Panc1 (cell line): ENCODE results near the gene TEX264. TPM values are rescaled to one million over a fixed set of nuclear protein-coding genes. Genes with fewer than 3 reads are reported as not detected.
"Not testable (repeated sequence)": the region's sequence is repeated elsewhere in the genome, so short reads cannot be mapped to it uniquely, and the experiment has no call there.

Experiments
- ATAC-seq: fragments of 200-7000 bp; cut with Tn5 transposase; 2 replicates; pipeline ENCODE4 v1.9.1; 2020; ENCODE audit warnings: mild to moderate bottlenecking, moderate library complexity
- BruUV-seq: library from RNA; stranded (reverse); fragments of 400-500 nt; replicated peaks from 2 replicates; lab custom pipeline; 2021; lab: Mats Ljungman, UMichigan
- CTCF ChIA-PET: fragments of 300-600 bp; sonication (Branson Sonifier 250); formaldehyde crosslinking; loops from one replicate; lab custom pipeline; 2022; ENCODE audit warnings: antibody characterized with exemption; lab: Charles Lee
- POLR2A ChIA-PET: fragments of 300-600 bp; sonication (Branson Sonifier 250); formaldehyde crosslinking; loops from one replicate; lab custom pipeline; 2022; ENCODE audit warnings: antibody characterized with exemption; lab: Charles Lee
- DNase-seq: peaks from one replicate; pipeline ENCODE4 v3.0.0-alpha.2; 2010; ENCODE audit warnings: low read depth, low spot score
- H3K27ac ChIP-seq: 2 replicates; pipeline ENCODE4 v1.5.1; 2011; ENCODE audit warnings: mild to moderate bottlenecking, low read length, inconsistent platforms
- H3K27me3 ChIP-seq: fragments of 200-500 bp; sonication (Bioruptor generic); 2 replicates; pipeline ENCODE4 v1.6.0; 2014; ENCODE audit warnings: low read length, inconsistent platforms; ENCODE audit not compliant: control insufficient read depth, insufficient read depth
- H3K36me3 ChIP-seq: fragments of 200-500 bp; sonication (Bioruptor generic); 2 replicates; pipeline ENCODE4 v1.5.1; 2014; ENCODE audit warnings: inconsistent platforms, mild to moderate bottlenecking, low read length, moderate library complexity; ENCODE audit not compliant: control insufficient read depth, insufficient read depth
- H3K4me1 ChIP-seq: 2 replicates; pipeline ENCODE4 v1.5.1; 2011; ENCODE audit warnings: inconsistent platforms, mild to moderate bottlenecking, low read length, moderate library complexity; ENCODE audit not compliant: control insufficient read depth, insufficient read depth
- H3K4me3 ChIP-seq, 2 experiments: 2 replicates each; pipeline ENCODE4 v1.5.1; 2011 to 2012; ENCODE audit warnings: low read depth in 2 of 2, low read length in 2 of 2, mild to moderate bottlenecking in 2 of 2, inconsistent platforms in 1 of 2, moderate library complexity in 1 of 2
- H3K9me3 ChIP-seq: fragments of 200-500 bp; sonication (Bioruptor generic); 2 replicates; pipeline ENCODE4 v1.5.1; 2014; ENCODE audit warnings: low read depth, mild to moderate bottlenecking, inconsistent platforms, low read length, moderate library complexity; ENCODE audit not compliant: control insufficient read depth, insufficient read depth
- CTCF ChIP-seq: fragments of 450-650 bp; IDR thresholded peaks from 2 replicates; pipeline ENCODE4 v1.5.1; 2017; ENCODE audit warnings: mild to moderate bottlenecking
- POLR2AphosphoS5 ChIP-seq: IDR thresholded peaks from 2 replicates; pipeline ENCODE4 v1.6.1; 2012; ENCODE audit warnings: mild to moderate bottlenecking, low read depth, low read length, moderate library complexity
- REST ChIP-seq, 2 experiments: IDR thresholded peaks; 2 replicates each; pipeline ENCODE4 v1.6.1; 2011 to 2012; ENCODE audit warnings: low read depth in 2 of 2, control low read depth in 1 of 2, low read length in 1 of 2, mild to moderate bottlenecking in 1 of 2, moderate library complexity in 1 of 2; ENCODE audit not compliant: insufficient read depth in 1 of 2
- SIN3A ChIP-seq: IDR thresholded peaks from 2 replicates; pipeline ENCODE4 v1.6.1; 2012; ENCODE audit warnings: low read depth, mild to moderate bottlenecking, low read length, moderate library complexity, borderline replicate concordance; ENCODE audit not compliant: insufficient read depth
- TCF7L2 ChIP-seq: IDR thresholded peaks from 2 replicates; pipeline ENCODE4 v1.6.1; 2011; ENCODE audit warnings: mild to moderate bottlenecking, low read depth, low read length, inconsistent platforms
- in situ Hi-C: cut with HindIII; loops from 2 replicates; pipeline ENCODE4 v1.10.0; 2016; ENCODE audit warnings: low sequenced_read_pairs, low pct_unique_long_range_greater_than_20kb
- intact Hi-C: fragments of 100-400 bp; cut with micrococcal nuclease; formaldehyde crosslinking; loops from one replicate; pipeline ENCODE4 v1.10.0; 2022; ENCODE audit not compliant: unreplicated experiment
- total RNA-seq: library from RNA; stranded (reverse); gene quantifications from one replicate; pipeline ENCODE4 v1.2.1, GENCODE V29; 2021; ENCODE audit not compliant: unreplicated experiment

TEX264 gene
- total RNA-seq, 1 experiment from 2014 or later = 45.8 TPM

DNA sequence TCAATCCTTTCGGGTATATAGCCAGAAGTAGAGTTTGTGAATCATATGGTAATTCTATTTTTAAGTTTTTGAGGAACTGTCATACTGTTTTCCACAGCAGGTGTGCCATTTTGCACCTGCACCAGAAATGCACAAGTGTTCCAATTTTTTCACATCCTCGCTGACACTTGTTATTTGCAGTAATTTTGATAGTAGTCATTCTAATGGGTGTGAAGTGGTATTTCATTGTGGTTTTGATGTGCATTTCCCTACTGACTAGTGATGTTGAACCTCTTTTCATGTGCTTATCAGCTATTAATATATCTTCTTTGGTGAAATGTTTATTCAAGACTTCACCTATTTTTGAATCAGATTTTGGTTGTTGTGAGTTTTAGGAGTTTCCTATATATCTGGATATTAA is 64.9 kb downstream of the TEX264 start:
- no peak for ATAC-seq
- H3K9me3 ChIP-seq = no peaks in the 10 kb centered on the region
- POLR2A ChIA-PET = no interaction called here

DNA sequence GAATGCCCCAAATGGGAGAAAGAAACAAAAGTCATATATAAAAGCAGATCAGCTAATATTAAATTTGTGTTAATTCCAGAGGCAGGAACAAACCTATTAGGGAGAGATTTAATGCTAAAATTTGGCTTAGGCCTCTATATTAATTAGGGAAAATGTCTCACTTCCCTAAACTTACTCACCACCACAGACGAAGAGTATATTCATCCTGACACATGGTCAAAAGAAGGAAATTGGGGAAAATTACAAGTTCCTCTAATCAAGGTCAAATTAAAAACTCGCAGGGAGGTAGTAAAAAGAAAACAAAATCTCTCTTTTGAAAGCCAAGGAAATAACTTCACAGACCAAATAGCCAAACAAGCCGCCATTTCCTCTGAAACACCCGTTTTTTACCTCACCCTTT is 68.1 kb downstream of the TEX264 start:
- in situ Hi-C loops (no loop called here), intact Hi-C loops (no loop called here)
- Histone ChIP-seq H3K9me3 (no peaks in the 10 kb centered on the region), H3K4me1 (no peaks in the 10 kb centered on the region), H3K36me3 (no peaks in the 10 kb centered on the region), H3K4me3 (no peak overlapping the region), H3K27ac (no peak overlapping the region), H3K27me3 (peaks cover 4% of the 10 kb centered on the region; the same call in 1 of the 2 replicates)
- BruUV-seq = no TSS peak
- ChIA-PET POLR2A (no interaction called here), CTCF (no interaction called here)
- DNase-seq (no peak), ATAC-seq (no peak)
- TF ChIP-seq REST (IDR thresholded peaks at IDR 0.05; ENCODE audit: insufficient read depth in 1 of 2, low read depth in 2 of 2, low read length in 1 of 2) (no peak), TCF7L2 (no peak)

More for the DNA sequence above, 64.9 kb downstream of the TEX264 start:
- DNase-seq = no peak
- no peaks in the 10 kb centered on the region for H3K4me1 ChIP-seq
- no peak for TF ChIP-seq TCF7L2
- TF ChIP-seq REST (IDR thresholded peaks at IDR 0.05; ENCODE audit: insufficient read depth in 1 of 2, low read depth in 2 of 2, low read length in 1 of 2) = no peak
- TF ChIP-seq POLR2AphosphoS5 = no peak
- no peak for TF ChIP-seq SIN3A
- TF ChIP-seq CTCF = no peak
- H3K27ac ChIP-seq = no peak overlapping the region
- BruUV-seq = no TSS peak
- H3K27me3 ChIP-seq = peaks cover 4% of the 10 kb centered on the region; the same call in 1 of the 2 replicates
- in situ Hi-C loops (no loop called here), intact Hi-C loops (no loop called here)
- H3K36me3 ChIP-seq = no peaks in the 10 kb centered on the region
- CTCF ChIA-PET = no interaction called here
- H3K4me3 ChIP-seq = no peak overlapping the region

- H3K4me3 ChIP-seq, H3K27ac ChIP-seq, H3K36me3 ChIP-seq, POLR2A ChIA-PET, H3K27me3 ChIP-seq, ATAC-seq, DNase-seq, intact Hi-C loops, BruUV-seq, in situ Hi-C loops, CTCF ChIA-PET, H3K9me3 ChIP-seq, H3K4me1 ChIP-seq: not testable (repeated sequence)
Observed at GRCh38 chr3:51742320-51742719, 71.3 kb downstream of the TEX264 start.

GRCh38 chr3:51742978-51743377 is 71.9 kb downstream of the TEX264 start:
- BruUV-seq, ATAC-seq, POLR2A ChIA-PET, H3K36me3 ChIP-seq, H3K27ac ChIP-seq, CTCF ChIA-PET, H3K4me3 ChIP-seq, DNase-seq, H3K9me3 ChIP-seq, in situ Hi-C loops, H3K27me3 ChIP-seq, intact Hi-C loops, H3K4me1 ChIP-seq: not testable (repeated sequence)
